Transverse colon (tissue), 4 donors: ENCODE data around the gene APLNR. TPM values are rescaled to one million over a fixed set of nuclear protein-coding genes. Genes with fewer than 3 reads are reported as not detected.

ENCODE experiments used
- DNase-seq: peaks from one replicate; pipeline ENCODE4 v3.0.0-alpha.2; 2019
- H3K27ac ChIP-seq, 4 donors: fragments of 200-600 bp; sonication (generic); 2 replicates each; pipeline ENCODE4 v1.5.1; 2016 to 2018; ENCODE audit warnings: inconsistent platforms in 4 of 4
- H3K27me3 ChIP-seq: fragments of 200-600 bp; sonication (generic); 2 replicates; pipeline ENCODE4 v1.5.1; 2017; ENCODE audit warnings: inconsistent platforms
- H3K36me3 ChIP-seq, 4 donors: fragments of 200-600 bp; sonication (generic); 2 replicates each; pipeline ENCODE4 v1.5.1; 2017 to 2019; ENCODE audit warnings: inconsistent platforms in 4 of 4
- H3K4me1 ChIP-seq, 4 donors: fragments of 200-600 bp; sonication (generic); 2 replicates each; pipeline ENCODE4 v1.5.1; 2017 to 2020; ENCODE audit warnings: inconsistent platforms in 4 of 4
- H3K4me3 ChIP-seq, 4 donors: fragments of 200-600 bp; sonication (generic); 1 replicate in 1 of 4; 2 replicates in 3 of 4; pipeline versions ENCODE4 v1.5.1 to v1.6.1; 2017 to 2019; ENCODE audit warnings: inconsistent platforms in 4 of 4
- H3K9me3 ChIP-seq, 2 donors: fragments of 200-600 bp; sonication (generic); 2 replicates each; pipeline ENCODE4 v1.5.1; 2017 to 2019; ENCODE audit warnings: inconsistent platforms in 2 of 2
- EP300 ChIP-seq: sonication (generic); formaldehyde crosslinking; IDR thresholded peaks from one replicate; pipeline ENCODE4 v1.6.1; 2017; ENCODE audit warnings: antibody characterized with exemption, low read depth
- POLR2A ChIP-seq: fragments of 450-650 bp; IDR thresholded peaks from one replicate; pipeline ENCODE4 v1.6.1; 2016; ENCODE audit warnings: antibody characterized with exemption, mild to moderate bottlenecking, moderate library complexity
- POLR2AphosphoS5 ChIP-seq, 3 donors: sonication (generic); formaldehyde crosslinking; IDR thresholded peaks; one replicate each; pipeline ENCODE4 v1.6.1; 2016; ENCODE audit warnings: antibody characterized with exemption in 3 of 3
- WGBS, 2 donors: methylation state at CpG; one replicate each; pipeline ENCODE4 v1.1.5; 2018; ENCODE audit warnings: low coverage in 1 of 2; 5-methylcytosine and 5-hydroxymethylcytosine counted together
- in situ Hi-C, 4 donors: fragments of 200-750 bp; cut with MboI; loops; one replicate each; pipeline versions ENCODE4 v1.15.0 to v1.15.1; 2017; ENCODE audit warnings: low sequenced_read_pairs in 3 of 4, low pct_ligation_motif_present in 1 of 4, low pct_unique_long_range_greater_than_20kb in 1 of 4
- intact Hi-C: fragments of 100-400 bp; cut with DNase I; formaldehyde crosslinking; loops from one replicate; pipeline ENCODE4 v1.15.1; 2023; ENCODE audit warnings: low total_unique reads
- total RNA-seq, 4 donors: library from RNA; depleted of rRNA; stranded (reverse); fragments of >200 nt; gene quantifications; one replicate each; pipeline ENCODE4 v1.1.0, GENCODE V29; 2016
- TF ChIP-seq, protein P1 (sequence below), 5 experiments: fragments of 200-600 bp in 3 of 5; fragments of 450-650 bp in 2 of 5; sonication (generic) in 3 of 5; IDR thresholded peaks; 1 replicate in 2 of 5; 2 replicates in 3 of 5; pipeline ENCODE4 v1.5.1; 2016 to 2017; ENCODE audit warnings: antibody characterized with exemption in 5 of 5, inconsistent platforms in 3 of 5, mild to moderate bottlenecking in 2 of 5, moderate library complexity in 1 of 5

Gene APLNR
- total RNA-seq, 4 donors from 2014 or later, result 0.68 to 2.6 (median 2.1) TPM; not detected in 1

DNA sequence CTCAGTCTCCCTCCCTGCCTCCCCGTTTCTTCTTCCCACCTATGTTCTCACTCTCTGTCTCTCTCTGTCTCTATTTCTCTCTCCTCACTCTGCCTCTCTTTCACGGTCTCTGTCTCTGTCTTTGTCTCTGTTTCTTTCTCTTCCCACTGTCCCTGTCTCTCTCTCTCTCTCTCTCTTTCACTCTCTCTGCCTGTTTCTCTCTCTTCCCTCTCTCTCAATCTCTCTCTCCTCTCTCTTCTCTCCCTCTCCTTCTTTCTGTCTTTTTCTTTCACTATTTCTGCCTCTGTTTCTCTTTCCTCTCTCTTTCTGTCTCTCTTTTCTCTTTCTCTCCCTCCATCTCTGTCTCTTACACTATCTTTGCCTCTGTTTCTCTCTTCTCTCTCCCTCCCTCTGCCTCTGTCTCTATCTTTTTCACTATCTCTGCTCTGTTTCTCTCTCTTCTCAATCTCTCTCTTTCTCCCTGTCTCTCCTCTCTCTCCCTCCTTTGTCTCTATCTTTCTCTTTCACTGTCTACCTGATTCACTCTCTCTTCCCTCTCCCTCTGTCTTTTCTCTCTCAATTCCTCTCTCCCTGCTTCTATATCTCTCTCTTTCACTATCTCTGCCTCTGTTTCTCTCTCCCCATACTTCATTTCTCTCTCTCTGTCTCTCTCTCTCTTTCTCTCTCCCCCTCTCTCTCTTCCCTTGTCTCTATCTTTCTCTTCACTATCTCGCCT is 5.4 kb downstream of the APLNR start:
- TF ChIP-seq POLR2A (no peak), POLR2AphosphoS5 (IDR thresholded peaks at IDR 0.05) (no peak), EP300 (no peak)
- TF ChIP-seq, protein P1, sequence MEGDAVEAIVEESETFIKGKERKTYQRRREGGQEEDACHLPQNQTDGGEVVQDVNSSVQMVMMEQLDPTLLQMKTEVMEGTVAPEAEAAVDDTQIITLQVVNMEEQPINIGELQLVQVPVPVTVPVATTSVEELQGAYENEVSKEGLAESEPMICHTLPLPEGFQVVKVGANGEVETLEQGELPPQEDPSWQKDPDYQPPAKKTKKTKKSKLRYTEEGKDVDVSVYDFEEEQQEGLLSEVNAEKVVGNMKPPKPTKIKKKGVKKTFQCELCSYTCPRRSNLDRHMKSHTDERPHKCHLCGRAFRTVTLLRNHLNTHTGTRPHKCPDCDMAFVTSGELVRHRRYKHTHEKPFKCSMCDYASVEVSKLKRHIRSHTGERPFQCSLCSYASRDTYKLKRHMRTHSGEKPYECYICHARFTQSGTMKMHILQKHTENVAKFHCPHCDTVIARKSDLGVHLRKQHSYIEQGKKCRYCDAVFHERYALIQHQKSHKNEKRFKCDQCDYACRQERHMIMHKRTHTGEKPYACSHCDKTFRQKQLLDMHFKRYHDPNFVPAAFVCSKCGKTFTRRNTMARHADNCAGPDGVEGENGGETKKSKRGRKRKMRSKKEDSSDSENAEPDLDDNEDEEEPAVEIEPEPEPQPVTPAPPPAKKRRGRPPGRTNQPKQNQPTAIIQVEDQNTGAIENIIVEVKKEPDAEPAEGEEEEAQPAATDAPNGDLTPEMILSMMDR (IDR thresholded peaks at IDR 0.05), result no peak
- Histone ChIP-seq H3K4me1 (no peaks in the 10 kb centered on the region), H3K27ac (no peak overlapping the region), H3K36me3 (no peaks in the 10 kb centered on the region), H3K27me3 (peaks cover 11% of the 10 kb centered on the region), H3K4me3 (no peak overlapping the region), H3K9me3 (no peaks in the 10 kb centered on the region)
- no peak for DNase-seq
- intact Hi-C loops, result no loop called here
- 53 to 68% methylated on average over 3 of the region's 3 CpGs for WGBS, 2 donors
- in situ Hi-C loops, result no loop called here

DNA sequence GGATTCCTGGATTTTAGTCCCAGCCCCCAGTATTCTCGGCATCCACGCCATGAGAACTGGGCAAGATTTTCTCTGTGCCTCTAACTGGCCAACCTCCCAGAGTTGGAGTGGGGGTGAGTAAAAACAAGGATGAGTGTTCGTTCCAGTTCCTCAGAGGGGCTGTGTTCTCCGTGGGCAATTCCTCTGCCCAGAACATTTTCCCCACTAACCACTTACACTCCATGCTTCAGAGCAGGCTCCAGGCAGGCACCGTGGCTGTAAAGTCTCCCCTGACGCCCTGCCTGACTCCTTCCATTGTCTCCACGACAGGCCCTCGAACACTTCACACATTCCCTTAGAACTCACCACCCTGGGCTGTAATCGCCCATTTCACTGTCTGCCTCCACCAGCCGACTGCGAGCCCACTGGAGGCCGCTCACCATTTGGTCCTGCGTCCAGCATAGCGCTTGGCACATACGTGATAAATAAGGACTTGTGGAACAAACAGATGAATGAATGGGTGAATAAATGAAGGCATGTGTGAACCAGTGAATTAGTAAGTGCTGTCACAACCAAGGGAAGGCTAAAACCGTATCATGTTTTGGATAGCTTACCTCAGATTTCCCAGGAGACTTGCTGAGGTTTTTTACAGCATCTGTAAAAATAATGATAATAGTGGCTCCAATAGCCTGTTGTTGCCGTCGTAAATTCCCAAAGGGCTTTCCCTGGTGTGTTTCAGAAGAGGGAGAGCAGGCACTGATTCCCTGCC is 6.1 kb downstream of the APLNR start:
- Histone ChIP-seq H3K27ac (no peak overlapping the region), H3K36me3 (no peaks in the 10 kb centered on the region), H3K4me1 (no peaks in the 10 kb centered on the region), H3K4me3 (no peak overlapping the region), H3K9me3 (no peaks in the 10 kb centered on the region), H3K27me3 (peaks cover 11% of the 10 kb centered on the region)
- TF ChIP-seq, protein P1 (IDR thresholded peaks at IDR 0.05), result no peak
- TF ChIP-seq POLR2AphosphoS5 (IDR thresholded peaks at IDR 0.05) (no peak), EP300 (no peak), POLR2A (no peak)
- WGBS, 2 donors, result 9 to 71% methylated on average over 3 to 18 of the region's 18 CpGs
- intact Hi-C loops, result no loop called here
- in situ Hi-C loops, result no loop called here
- no peak for DNase-seq

DNA sequence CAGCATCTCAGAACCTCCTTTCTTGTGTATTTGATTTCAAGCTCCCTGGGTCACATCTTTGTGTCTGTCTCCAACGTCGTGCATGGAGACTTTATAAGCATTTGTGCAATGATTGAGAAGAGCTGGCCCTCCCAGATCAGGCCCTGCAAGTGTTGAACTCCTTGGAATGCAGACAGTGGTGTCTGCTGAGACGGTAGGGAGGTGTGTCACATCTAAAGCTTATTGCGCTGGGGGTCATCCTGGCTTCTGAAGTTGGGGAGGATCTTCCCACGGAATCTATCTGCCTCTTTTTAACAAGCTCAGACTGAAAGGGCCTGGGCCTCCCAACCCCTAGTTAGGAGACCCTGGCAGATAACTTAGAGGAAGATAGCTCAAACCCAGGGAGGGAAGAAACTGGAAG is 6.7 kb downstream of the APLNR start:
- intact Hi-C loops, result no loop called here
- in situ Hi-C loops, result no loop called here
- no peak for TF ChIP-seq POLR2AphosphoS5 (IDR thresholded peaks at IDR 0.05)
- TF ChIP-seq, protein P1 (IDR thresholded peaks at IDR 0.05), result no peak
- TF ChIP-seq POLR2A, result no peak
- no peak for TF ChIP-seq EP300
- no peaks in the 10 kb centered on the region for H3K36me3 ChIP-seq
- WGBS, 2 donors, result 75 to 92% methylated on average over 2 to 5 of the region's 5 CpGs
- H3K27ac ChIP-seq, result no peak overlapping the region
- no peaks in the 10 kb centered on the region for H3K4me1 ChIP-seq
- H3K9me3 ChIP-seq, result no peaks in the 10 kb centered on the region
- H3K4me3 ChIP-seq, result no peak overlapping the region
- DNase-seq, result no peak
- peaks cover 11% of the 10 kb centered on the region for H3K27me3 ChIP-seq

DNA sequence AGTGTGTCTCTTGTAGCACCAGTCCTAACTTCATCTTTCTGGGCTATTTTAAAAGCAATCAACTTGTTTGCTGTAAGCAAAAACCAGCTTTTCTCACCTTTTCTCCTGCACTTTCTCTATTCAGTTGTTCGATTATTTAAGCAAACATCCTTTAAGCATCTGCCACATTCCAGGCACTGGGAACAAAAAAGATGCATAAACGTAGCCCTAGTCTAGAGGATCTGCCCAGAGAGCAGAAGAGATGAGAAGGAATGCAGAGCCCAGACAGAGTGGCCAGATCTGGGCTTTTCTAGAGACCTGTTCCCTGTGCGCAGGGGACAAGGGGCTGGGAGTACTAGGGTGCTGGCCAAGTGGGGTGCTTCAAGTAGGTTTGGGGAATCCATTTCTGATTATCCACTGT is 8.4 kb downstream of the APLNR start:
- Histone ChIP-seq H3K27ac (no peak overlapping the region), H3K27me3 (peaks cover 9% of the 10 kb centered on the region), H3K4me3 (no peak overlapping the region), H3K9me3 (no peaks in the 10 kb centered on the region), H3K4me1 (no peaks in the 10 kb centered on the region), H3K36me3 (no peaks in the 10 kb centered on the region)
- in situ Hi-C loops (no loop called here), intact Hi-C loops (no loop called here)
- no peak for TF ChIP-seq POLR2A
- no peak for TF ChIP-seq POLR2AphosphoS5 (IDR thresholded peaks at IDR 0.05)
- TF ChIP-seq, protein P1 (IDR thresholded peaks at IDR 0.05), result no peak
- no peak for TF ChIP-seq EP300
- WGBS, 2 donors, result 69 to 79% methylated on average over 2 to 3 of the region's 3 CpGs
- no peak for DNase-seq
